Tibial nerve (tissue), 3 donors: ENCODE results near the gene BRIP1.

Experiments used
- CTCF ChIP-seq, 5 experiments: fragments of 200-600 bp in 3 of 5; fragments of 450-650 bp in 2 of 5; sonication (generic) in 3 of 5; IDR thresholded peaks; one replicate each; pipeline ENCODE4 v1.5.1; 2016 to 2019; ENCODE audit warnings: antibody characterized with exemption in 5 of 5, mild to moderate bottlenecking in 3 of 5, moderate library complexity in 2 of 5
- POLR2A ChIP-seq, 2 donors: fragments of 450-650 bp; IDR thresholded peaks; one replicate each; pipeline ENCODE4 v1.6.1; 2017; ENCODE audit warnings: antibody characterized with exemption in 2 of 2, mild to moderate bottlenecking in 2 of 2, moderate library complexity in 2 of 2

GRCh38 chr17:61635913-61636432, 227.4 kb downstream of the BRIP1 start:
- peak in 1 of 5 experiments; percentile 21 for TF ChIP-seq CTCF (IDR thresholded peaks at IDR 0.05)
- no peak for TF ChIP-seq POLR2A (IDR thresholded peaks at IDR 0.05)
